K562 (cell line): ENCODE results near the gene N4BP2L1.

ENCODE experiments used
- MXI1 ChIP-seq: IDR thresholded peaks from 2 replicates; pipeline ENCODE4 v1.6.1; 2011; ENCODE audit warnings: low read depth, mild to moderate bottlenecking, improper control_type of control experiment, low read length
- RAD21 ChIP-seq, 2 experiments: fragments of 250-450 bp in 1 of 2; fragments of 450-650 bp in 1 of 2; sonication (Bioruptor Pico) in 1 of 2; formaldehyde crosslinking in 1 of 2; IDR thresholded peaks in 1 of 2; conservative IDR thresholded peaks in 1 of 2; 2 replicates each; pipeline versions ENCODE4 v1.4.0 to v1.8.0; 2020 to 2022; ENCODE audit warnings: mild to moderate bottlenecking in 2 of 2, moderate library complexity in 1 of 2
- XRCC4 ChIP-seq: IDR thresholded peaks from one replicate; pipeline ENCODE4 v1.6.1; 2011; ENCODE audit not compliant: insufficient read depth, insufficient read length; ENCODE audit errors: extremely low read depth
- ZNF282 ChIP-seq: sonication (generic); formaldehyde crosslinking; IDR thresholded peaks from 2 replicates; pipeline ENCODE4 v1.8.1; 2023; ENCODE audit warnings: missing genetic modification reagents

DNA sequence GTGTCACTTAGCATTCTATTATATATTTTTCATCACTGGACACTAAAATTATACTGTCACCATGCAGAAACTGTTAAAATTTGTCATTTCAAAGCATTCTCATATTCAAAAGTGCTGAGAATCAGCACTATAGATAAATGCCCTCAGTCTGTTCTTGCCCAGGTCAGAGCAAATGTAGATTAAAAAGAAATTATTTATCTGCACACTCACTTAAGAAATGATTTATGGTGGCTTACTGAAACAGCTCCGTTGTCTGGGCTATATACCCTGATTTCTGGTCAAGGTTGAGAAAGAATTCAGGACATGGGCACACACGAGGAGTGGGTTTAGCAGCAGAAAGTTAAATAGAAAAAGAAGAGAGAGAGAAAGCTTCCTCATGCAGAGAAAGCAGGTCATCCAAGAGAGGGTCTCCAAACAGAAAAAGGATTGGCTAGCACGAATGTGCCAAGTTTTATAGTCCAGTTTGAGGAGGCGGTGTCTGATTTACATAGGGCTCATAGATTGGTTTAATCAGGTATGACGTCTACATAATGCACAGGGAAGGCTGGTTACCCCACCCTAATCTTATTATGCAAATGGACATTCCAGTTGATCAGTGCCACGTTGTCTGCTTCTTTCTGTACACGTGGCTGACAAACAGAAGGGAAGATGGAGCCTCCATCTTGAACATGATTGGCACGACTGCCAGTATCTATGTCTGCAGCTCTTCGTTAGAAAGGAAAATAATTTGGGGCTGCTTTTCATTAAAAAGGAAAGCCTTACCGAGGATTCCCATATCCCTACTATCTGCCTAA lies 47.3 kb upstream of the N4BP2L1 start:
- no peak for TF ChIP-seq RAD21 (CRISPR knock-in tag; conservative IDR thresholded peaks at IDR 0.05 in 1 of 2, IDR thresholded peaks at IDR 0.05 in 1 of 2)
- TF ChIP-seq MXI1, result no peak
- no peak for TF ChIP-seq XRCC4
- no peak for TF ChIP-seq ZNF282 (CRISPR knock-in tag)
